PC-9 (cell line): ENCODE data around the gene NOL9. TPM values are rescaled to one million over a fixed set of nuclear protein-coding genes. Genes with fewer than 3 reads are reported as not detected.

Source experiments
- BruUV-seq: library from RNA; stranded (reverse); fragments of 400-500 nt; replicated peaks from 2 replicates; lab custom pipeline; 2021; lab: Mats Ljungman, UMichigan
- CTCF ChIA-PET: fragments of 300-600 bp; sonication (Branson Sonifier 250); formaldehyde crosslinking; loops from one replicate; lab custom pipeline; 2022; ENCODE audit warnings: antibody characterized with exemption; lab: Charles Lee
- POLR2A ChIA-PET: fragments of 300-600 bp; sonication (Branson Sonifier 250); formaldehyde crosslinking; loops from one replicate; lab custom pipeline; 2022; ENCODE audit warnings: antibody characterized with exemption; ENCODE audit not compliant: unreplicated experiment; lab: Charles Lee
- DNase-seq, 2 experiments: peaks; one replicate each; pipeline versions ENCODE4 v3.0.0 to v3.0.0-alpha.2; 2015 to 2022; ENCODE audit warnings: mixed read lengths in 1 of 2
- H2AFZ ChIP-seq: fragments of 200-600 bp; sonication (generic); 2 replicates; pipeline ENCODE4 v1.8.1; 2017; ENCODE audit warnings: antibody characterized with exemption
- H3F3A ChIP-seq: fragments of 200-600 bp; sonication (generic); 2 replicates; pipeline ENCODE4 v1.8.1; 2017; ENCODE audit warnings: antibody characterized with exemption, mild to moderate bottlenecking, low read depth; ENCODE audit not compliant: insufficient read depth
- H3K27ac ChIP-seq: fragments of 200-600 bp; sonication (generic); 2 replicates; pipeline ENCODE4 v1.6.1; 2016; ENCODE audit warnings: mixed run types
- H3K27me3 ChIP-seq: fragments of 200-600 bp; sonication (generic); 2 replicates; pipeline ENCODE4 v1.6.1; 2016; ENCODE audit warnings: low read depth, mixed run types; ENCODE audit not compliant: insufficient read depth
- H3K36me3 ChIP-seq: fragments of 200-600 bp; sonication (generic); 2 replicates; pipeline ENCODE4 v1.6.1; 2016; ENCODE audit warnings: low read depth, mixed run types
- H3K4me1 ChIP-seq: fragments of 200-600 bp; sonication (generic); replicated peaks from 2 replicates; pipeline ENCODE4 v1.6.1; 2016; ENCODE audit warnings: mixed run types; ENCODE audit not compliant: insufficient read depth
- H3K4me2 ChIP-seq: fragments of 200-600 bp; sonication (generic); 2 replicates; pipeline ENCODE4 v1.6.1; 2017; ENCODE audit warnings: mixed run types
- H3K4me3 ChIP-seq: fragments of 200-600 bp; sonication (generic); 2 replicates; pipeline ENCODE4 v1.6.1; 2016; ENCODE audit warnings: mixed run types
- H3K79me2 ChIP-seq: fragments of 200-600 bp; sonication (generic); 2 replicates; pipeline ENCODE4 v1.6.1; 2017; ENCODE audit warnings: low read depth, mixed run types
- H3K9me2 ChIP-seq: fragments of 200-600 bp; sonication (generic); 2 replicates; pipeline ENCODE4 v1.8.1; 2017; ENCODE audit warnings: mild to moderate bottlenecking; ENCODE audit not compliant: insufficient read depth
- H3K9me3 ChIP-seq: fragments of 200-600 bp; sonication (generic); 2 replicates; pipeline ENCODE4 v1.8.1; 2016; ENCODE audit warnings: low read depth; ENCODE audit not compliant: insufficient read depth
- H4K20me1 ChIP-seq: fragments of 200-600 bp; sonication (generic); 2 replicates; pipeline ENCODE4 v1.8.1; 2017; ENCODE audit not compliant: insufficient read depth
- CTCF ChIP-seq: fragments of 200-600 bp; sonication (generic); conservative IDR thresholded peaks from 2 replicates; pipeline ENCODE4 v1.6.1; 2017; ENCODE audit warnings: mixed run types, antibody characterized with exemption, mild to moderate bottlenecking, moderate library complexity
- EZH2 ChIP-seq: fragments of 200-600 bp; sonication (generic); IDR thresholded peaks from 2 replicates; pipeline ENCODE4 v1.8.0; 2017; ENCODE audit warnings: antibody characterized with exemption, low read depth
- intact Hi-C: fragments of 100-400 bp; cut with micrococcal nuclease; formaldehyde crosslinking; loops from one replicate; pipeline ENCODE4 v1.10.0; 2022; ENCODE audit not compliant: unreplicated experiment
- total RNA-seq: library from RNA; stranded (reverse); gene quantifications from 2 replicates; pipeline ENCODE4 v1.2.3, GENCODE V29; 2021

Gene NOL9
- total RNA-seq, 1 experiment from 2014 or later: 28.4 TPM

- CTCF ChIA-PET: no interaction called here
- TF ChIP-seq EZH2: no peak
- TF ChIP-seq CTCF: no peak
- Histone ChIP-seq H4K20me1 (no peaks in the 10 kb centered on the region; the same call in 1 of the 2 replicates), H3K4me3 (no peak overlapping the region), H3K27ac (no peak overlapping the region), H3K79me2 (no peaks in the 10 kb centered on the region), H2AFZ (no peak overlapping the region), H3K4me2 (no peak overlapping the region), H3K4me1 (no peaks in the 10 kb centered on the region), H3F3A (no peaks in the 10 kb centered on the region), H3K27me3 (no peaks in the 10 kb centered on the region), H3K9me2 (no peaks in the 10 kb centered on the region), H3K36me3 (no peaks in the 10 kb centered on the region), H3K9me3 (no peaks in the 10 kb centered on the region)
- BruUV-seq: no TSS peak
- POLR2A ChIA-PET: no interaction called here
- no peak for DNase-seq
- intact Hi-C loops: no loop called here
Observed at GRCh38 chr1:6545276-6546112, 8.8 kb downstream of the NOL9 start.

GRCh38 chr1:6544831-6545230 lies 9.5 kb downstream of the NOL9 start:
- no peak overlapping the region for H3K27ac ChIP-seq
- H4K20me1 ChIP-seq: no peaks in the 10 kb centered on the region; the same call in 1 of the 2 replicates
- TF ChIP-seq EZH2: no peak
- TF ChIP-seq CTCF: no peak
- no peak overlapping the region for H3K4me3 ChIP-seq
- intact Hi-C loops: no loop called here
- no peak for DNase-seq
- no peak overlapping the region for H2AFZ ChIP-seq
- no peaks in the 10 kb centered on the region for H3K4me1 ChIP-seq
- H3K79me2 ChIP-seq: no peaks in the 10 kb centered on the region
- no peak overlapping the region for H3K4me2 ChIP-seq
- ChIA-PET CTCF (no interaction called here), POLR2A (no interaction called here)
- H3K27me3 ChIP-seq: no peaks in the 10 kb centered on the region
- H3K36me3 ChIP-seq: no peaks in the 10 kb centered on the region
- H3F3A ChIP-seq: no peaks in the 10 kb centered on the region
- BruUV-seq: no TSS peak
- no peaks in the 10 kb centered on the region for H3K9me2 ChIP-seq
- H3K9me3 ChIP-seq: no peaks in the 10 kb centered on the region

GRCh38 chr1:6538956-6539355 lies 15.4 kb downstream of the NOL9 start:
- H3K27ac ChIP-seq: no peak overlapping the region
- H3K4me3 ChIP-seq: no peak overlapping the region
- TF ChIP-seq EZH2: no peak
- TF ChIP-seq CTCF: no peak
- no peak for DNase-seq
- intact Hi-C loops: no loop called here
- no peak overlapping the region for H2AFZ ChIP-seq
- no peaks in the 10 kb centered on the region for H3K9me2 ChIP-seq
- no peaks in the 10 kb centered on the region for H3K36me3 ChIP-seq
- BruUV-seq: no TSS peak
- no peaks in the 10 kb centered on the region for H3K27me3 ChIP-seq
- H3K4me1 ChIP-seq: no peaks in the 10 kb centered on the region
- H4K20me1 ChIP-seq: no peaks in the 10 kb centered on the region
- H3K79me2 ChIP-seq: no peaks in the 10 kb centered on the region
- ChIA-PET POLR2A (no interaction called here), CTCF (interaction anchor here (0.5 kb wide), 1 partner anchor 127 kb away, joined by 5 read pairs; no protein-coding TSS in a partner anchor)
- no peaks in the 10 kb centered on the region for H3F3A ChIP-seq
- H3K9me3 ChIP-seq: no peaks in the 10 kb centered on the region
- H3K4me2 ChIP-seq: no peak overlapping the region
